Natural killer cell (primary cell): ENCODE data around the gene AKAP13. TPM values are rescaled to one million over a fixed set of nuclear protein-coding genes. Genes with fewer than 3 reads are reported as not detected.

Experiments used
- ATAC-seq, 3 donors: fragments of 150-1000 bp in 2 of 3; fragments of 200-7000 bp in 1 of 3; cut with Tn5 transposase; 1 replicate in 1 of 3; 2 replicates in 2 of 3; pipeline ENCODE4 v1.10.0; 2021; ENCODE audit warnings: mild to moderate bottlenecking in 2 of 3, moderate library complexity in 2 of 3
- DNase-seq, 2 donors: peaks; one replicate each; pipeline versions ENCODE4 v3.0.0 to v3.0.0-alpha.2; 2013 to 2021; ENCODE audit warnings: mixed read lengths in 1 of 2
- H3K27ac ChIP-seq: one replicate; pipeline ENCODE4 v1.5.1; 2013; ENCODE audit warnings: mild to moderate bottlenecking, low read length
- H3K27me3 ChIP-seq: one replicate; pipeline ENCODE4 v1.6.1; 2013; ENCODE audit warnings: low read length; ENCODE audit not compliant: control insufficient read depth, insufficient read depth
- H3K36me3 ChIP-seq: one replicate; pipeline ENCODE4 v1.6.1; 2013; ENCODE audit warnings: low read length; ENCODE audit not compliant: control insufficient read depth, insufficient read depth
- H3K4me1 ChIP-seq: one replicate; pipeline ENCODE4 v1.6.1; 2013; ENCODE audit warnings: low read length; ENCODE audit not compliant: control insufficient read depth, insufficient read depth
- H3K4me3 ChIP-seq: one replicate; pipeline ENCODE4 v1.5.1; 2013; ENCODE audit warnings: low read length
- H3K9me3 ChIP-seq: one replicate; pipeline ENCODE4 v1.6.1; 2013; ENCODE audit warnings: low read length; ENCODE audit not compliant: control insufficient read depth, insufficient read depth
- H3K27ac Mint-ChIP-seq, 2 donors: one replicate each; pipeline ENCODE4 v1.8.0; 2022; ENCODE audit warnings: mild to moderate bottlenecking in 2 of 2, mixed read lengths in 2 of 2, moderate library complexity in 1 of 2
- H3K27me3 Mint-ChIP-seq, 2 donors: one replicate each; pipeline ENCODE4 v1.8.0; 2022; ENCODE audit warnings: low read depth in 2 of 2, mixed read lengths in 2 of 2
- H3K36me3 Mint-ChIP-seq: one replicate; pipeline ENCODE4 v1.8.0; 2022; ENCODE audit warnings: mixed read lengths
- H3K4me1 Mint-ChIP-seq, 2 donors: one replicate each; pipeline ENCODE4 v1.8.0; 2022; ENCODE audit warnings: mixed read lengths in 2 of 2
- H3K4me3 Mint-ChIP-seq: one replicate; pipeline ENCODE4 v1.8.0; 2022; ENCODE audit warnings: mild to moderate bottlenecking, moderate library complexity, mixed read lengths
- H3K9me3 Mint-ChIP-seq, 2 donors: one replicate each; pipeline ENCODE4 v1.8.0; 2022; ENCODE audit warnings: mixed read lengths in 2 of 2
- WGBS: methylation state at CpG from one replicate; pipeline ENCODE4 v1.1.7; 2013; ENCODE audit warnings: missing lambda C conversion rate; ENCODE audit not compliant: insufficient coverage; 5-methylcytosine and 5-hydroxymethylcytosine counted together
- intact Hi-C: fragments of 100-400 bp; cut with micrococcal nuclease; formaldehyde crosslinking; loops from one replicate; pipeline ENCODE4 v1.14.2; 2022
- total RNA-seq, 4 donors: library from RNA; stranded (reverse); fragments of 120-200 nt in 1 of 4; gene quantifications; one replicate each; pipeline versions ENCODE4 v1.2.3 to v1.2.4, GENCODE V29; 2013 to 2022
- TF ChIP-seq, protein P1 (sequence below): fragments of 200-600 bp; IDR thresholded peaks from one replicate; pipeline ENCODE4 v1.8.0; 2022; ENCODE audit warnings: antibody characterized with exemption

The AKAP13 gene
- total RNA-seq, 3 donors from 2014 or later (not counting 1 experiment from before 2014, with no cell fraction given) = 573 to 661 (median 647) TPM

- TF ChIP-seq, protein P1, sequence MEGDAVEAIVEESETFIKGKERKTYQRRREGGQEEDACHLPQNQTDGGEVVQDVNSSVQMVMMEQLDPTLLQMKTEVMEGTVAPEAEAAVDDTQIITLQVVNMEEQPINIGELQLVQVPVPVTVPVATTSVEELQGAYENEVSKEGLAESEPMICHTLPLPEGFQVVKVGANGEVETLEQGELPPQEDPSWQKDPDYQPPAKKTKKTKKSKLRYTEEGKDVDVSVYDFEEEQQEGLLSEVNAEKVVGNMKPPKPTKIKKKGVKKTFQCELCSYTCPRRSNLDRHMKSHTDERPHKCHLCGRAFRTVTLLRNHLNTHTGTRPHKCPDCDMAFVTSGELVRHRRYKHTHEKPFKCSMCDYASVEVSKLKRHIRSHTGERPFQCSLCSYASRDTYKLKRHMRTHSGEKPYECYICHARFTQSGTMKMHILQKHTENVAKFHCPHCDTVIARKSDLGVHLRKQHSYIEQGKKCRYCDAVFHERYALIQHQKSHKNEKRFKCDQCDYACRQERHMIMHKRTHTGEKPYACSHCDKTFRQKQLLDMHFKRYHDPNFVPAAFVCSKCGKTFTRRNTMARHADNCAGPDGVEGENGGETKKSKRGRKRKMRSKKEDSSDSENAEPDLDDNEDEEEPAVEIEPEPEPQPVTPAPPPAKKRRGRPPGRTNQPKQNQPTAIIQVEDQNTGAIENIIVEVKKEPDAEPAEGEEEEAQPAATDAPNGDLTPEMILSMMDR = no peak
- H3K27me3 ChIP-seq = no peaks in the 10 kb centered on the region
- Mint-ChIP-seq H3K9me3 (no peaks in the 10 kb centered on the region), H3K4me1 (peaks cover 17 to 18% of the 10 kb centered on the region in 2 donors), H3K27me3 (no peaks in the 10 kb centered on the region), H3K27ac (peak overlapping the region in 1 of 2 donors; percentile 33), H3K4me3 (no peak overlapping the region), H3K36me3 (no peaks in the 10 kb centered on the region)
- ATAC-seq (no peak), DNase-seq (no peak)
- H3K4me3 ChIP-seq = no peak overlapping the region
- H3K27ac ChIP-seq = no peak overlapping the region
- no peaks in the 10 kb centered on the region for H3K4me1 ChIP-seq
- H3K36me3 ChIP-seq = peaks cover 3% of the 10 kb centered on the region
- WGBS = 91% methylated on average over 8 of the region's 8 CpGs
- intact Hi-C loops = no loop called here
- no peaks in the 10 kb centered on the region for H3K9me3 ChIP-seq
Measured at GRCh38 chr15:85570336-85570735, 189.9 kb downstream of the AKAP13 start.

DNA sequence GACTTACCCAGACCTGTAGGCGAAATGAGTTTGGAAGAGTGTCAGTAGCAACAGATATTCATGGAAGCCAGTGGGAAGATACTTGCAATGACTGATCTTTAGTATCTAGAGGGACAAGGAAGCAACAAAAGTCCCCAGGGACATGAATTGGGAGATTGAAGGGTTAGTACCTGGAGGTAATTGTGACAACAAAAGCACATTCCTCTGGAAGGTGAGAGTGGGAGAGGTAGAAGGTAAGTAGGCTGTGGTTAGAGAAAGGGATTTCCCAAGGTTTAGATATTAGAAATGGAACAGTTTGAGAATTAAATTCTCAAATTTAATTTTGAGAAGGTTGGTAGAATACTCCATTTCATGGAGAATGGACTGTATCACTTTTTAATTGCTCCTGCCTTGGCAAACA, 191.4 kb downstream of the AKAP13 start:
- TF ChIP-seq, protein P1 = no peak

DNA sequence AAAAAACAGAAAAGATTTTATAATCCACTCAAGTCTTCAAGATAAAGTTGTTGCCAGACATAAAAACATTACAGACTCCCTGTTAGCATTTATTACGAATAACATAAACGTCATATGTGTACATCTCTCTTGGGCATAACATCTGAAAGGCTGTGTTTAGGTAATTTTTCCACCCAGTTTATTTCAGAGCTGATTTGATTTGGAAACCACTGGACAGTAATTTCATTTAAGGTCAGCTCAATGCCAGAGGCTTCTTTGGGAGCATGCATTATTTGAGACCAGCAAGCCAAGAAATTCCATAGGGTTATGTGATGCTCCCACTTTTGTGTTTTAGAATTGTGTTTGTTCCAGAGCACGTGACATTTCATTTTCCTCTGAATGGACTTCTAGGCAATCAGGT, 196.0 kb downstream of the AKAP13 start:
- H3K27me3 ChIP-seq = no peaks in the 10 kb centered on the region
- Mint-ChIP-seq H3K36me3 (no peaks in the 10 kb centered on the region), H3K4me3 (no peak overlapping the region), H3K4me1 (peaks cover 16 to 19% of the 10 kb centered on the region in 2 donors), H3K9me3 (no peaks in the 10 kb centered on the region), H3K27ac (no peak overlapping the region), H3K27me3 (no peaks in the 10 kb centered on the region)
- 100% methylated on average over 3 of the region's 3 CpGs for WGBS
- ATAC-seq (no peak), DNase-seq (no peak)
- H3K4me1 ChIP-seq = peaks cover 16% of the 10 kb centered on the region
- no peaks in the 10 kb centered on the region for H3K9me3 ChIP-seq
- peaks cover 20% of the 10 kb centered on the region for H3K36me3 ChIP-seq
- TF ChIP-seq, protein P1 = no peak
- no peak overlapping the region for H3K4me3 ChIP-seq
- intact Hi-C loops = no loop called here
- H3K27ac ChIP-seq = no peak overlapping the region

More for the DNA sequence above, 191.4 kb downstream of the AKAP13 start:
- 100% methylated on average over 1 of the region's 1 CpG for WGBS
- no peak overlapping the region for H3K4me3 ChIP-seq
- H3K27ac Mint-ChIP-seq = no peak overlapping the region
- no peaks in the 10 kb centered on the region for H3K27me3 ChIP-seq
- H3K36me3 ChIP-seq = peaks cover 10% of the 10 kb centered on the region
- DNase-seq = no peak
- peaks cover 17 to 18% of the 10 kb centered on the region in 2 donors for H3K4me1 Mint-ChIP-seq
- no peaks in the 10 kb centered on the region for H3K36me3 Mint-ChIP-seq
- intact Hi-C loops = no loop called here
- no peak overlapping the region for H3K4me3 Mint-ChIP-seq
- H3K9me3 Mint-ChIP-seq = no peaks in the 10 kb centered on the region
- H3K4me1 ChIP-seq = no peaks in the 10 kb centered on the region
- no peaks in the 10 kb centered on the region for H3K9me3 ChIP-seq
- ATAC-seq = no peak
- no peaks in the 10 kb centered on the region for H3K27me3 Mint-ChIP-seq
- no peak overlapping the region for H3K27ac ChIP-seq

- H3K27me3 Mint-ChIP-seq = no peaks in the 10 kb centered on the region
- Histone ChIP-seq H3K27ac (no peak overlapping the region), H3K9me3 (no peaks in the 10 kb centered on the region), H3K36me3 (peaks cover 22% of the 10 kb centered on the region), H3K27me3 (no peaks in the 10 kb centered on the region), H3K4me3 (no peak overlapping the region), H3K4me1 (peaks cover 35% of the 10 kb centered on the region)
- peaks cover 44 to 46% of the 10 kb centered on the region in 2 donors for H3K4me1 Mint-ChIP-seq
- no peak for DNase-seq
- intact Hi-C loops = no loop called here
- WGBS = 70% methylated on average over 9 of the region's 9 CpGs
- TF ChIP-seq, protein P1 = no peak
- no peaks in the 10 kb centered on the region for H3K36me3 Mint-ChIP-seq
- ATAC-seq = no peak
- peak overlapping the region; percentile 25 for H3K4me3 Mint-ChIP-seq
- peak overlapping the region; percentile 95 to 98 for H3K27ac Mint-ChIP-seq
- no peaks in the 10 kb centered on the region for H3K9me3 Mint-ChIP-seq
Measured at GRCh38 chr15:85578941-85579701, 198.7 kb downstream of the AKAP13 start.
